GM12878 (cell line): ENCODE results near the gene FBXL5.

Experiments used
- CTCF ChIP-seq, 3 experiments: IDR thresholded peaks in 2 of 3; conservative IDR thresholded peaks in 1 of 3; 2 replicates each; pipeline ENCODE4 v1.5.1; 2011; ENCODE audit warnings: low read depth in 3 of 3, low read length in 3 of 3, mild to moderate bottlenecking in 3 of 3, control low read depth in 2 of 3, moderate library complexity in 2 of 3, inconsistent platforms in 1 of 3, mixed read lengths in 1 of 3; ENCODE audit not compliant: control insufficient read depth in 2 of 3, insufficient read depth in 1 of 3; ENCODE audit errors: extremely low read depth in 1 of 3
- ELK1 ChIP-seq: IDR thresholded peaks from 2 replicates; pipeline ENCODE4 v1.6.1; 2012; ENCODE audit warnings: low read depth, low read length, improper control_type of control experiment
- EZH2 ChIP-seq: IDR thresholded peaks from 2 replicates; pipeline ENCODE4 v1.6.1; 2012; ENCODE audit warnings: low read depth, mild to moderate bottlenecking, control low read depth, inconsistent platforms, low read length, borderline replicate concordance; ENCODE audit not compliant: control insufficient read depth
- FOS ChIP-seq: IDR thresholded peaks from 3 replicates; pipeline ENCODE4 v1.6.1; 2011; ENCODE audit warnings: borderline replicate concordance; ENCODE audit not compliant: insufficient read length; ENCODE audit errors: extremely low read depth
- GABPA ChIP-seq: IDR thresholded peaks from 2 replicates; pipeline ENCODE4 v1.6.1; 2014; ENCODE audit warnings: antibody characterized with exemption, low read depth, mild to moderate bottlenecking, inconsistent platforms
- HCFC1 ChIP-seq: fragments of 150-350 bp; IDR thresholded peaks from 2 replicates; pipeline ENCODE4 v1.6.1; 2014; ENCODE audit warnings: low read length
- MLLT1 ChIP-seq: fragments of 450-650 bp; IDR thresholded peaks from 2 replicates; pipeline ENCODE4 v1.6.1; 2016; ENCODE audit warnings: mild to moderate bottlenecking
- POLR2A ChIP-seq: IDR thresholded peaks from 2 replicates; pipeline ENCODE4 v1.6.1; 2011; ENCODE audit warnings: low read depth, mild to moderate bottlenecking, low read length
- POLR2AphosphoS5 ChIP-seq: IDR thresholded peaks from 2 replicates; pipeline ENCODE4 v1.6.1; 2011; ENCODE audit warnings: mild to moderate bottlenecking, low read length, inconsistent platforms
- SIX5 ChIP-seq: IDR thresholded peaks from 2 replicates; pipeline ENCODE4 v1.6.1; 2011; ENCODE audit warnings: mild to moderate bottlenecking, low read depth, low read length, moderate library complexity; ENCODE audit not compliant: severe bottlenecking
- TCF7 ChIP-seq: IDR thresholded peaks from 2 replicates; pipeline ENCODE4 v1.6.1; 2014; ENCODE audit warnings: antibody characterized with exemption, borderline replicate concordance
- ZBED1 ChIP-seq: IDR thresholded peaks from 2 replicates; pipeline ENCODE4 v1.6.1; 2016; ENCODE audit warnings: borderline replicate concordance
- ZNF24 ChIP-seq: fragments of 450-650 bp; IDR thresholded peaks from 2 replicates; pipeline ENCODE4 v1.6.1; 2017; ENCODE audit warnings: antibody characterized with exemption, mild to moderate bottlenecking

GRCh38 chr4:15577508-15577907 is 77.6 kb downstream of the FBXL5 start:
- TF ChIP-seq GABPA (no peak), ELK1 (no peak), TCF7 (no peak), ZNF24 (no peak), CTCF (IDR thresholded peaks at IDR 0.05 in 2 of 3, conservative IDR thresholded peaks at IDR 0.05 in 1 of 3; ENCODE audit: control insufficient read depth in 2 of 3, extremely low read depth in 1 of 3, insufficient read depth in 1 of 3, low read depth in 3 of 3, low read length in 3 of 3) (no peak), EZH2 (no peak), SIX5 (no peak), HCFC1 (no peak), POLR2AphosphoS5 (no peak), POLR2A (no peak), ZBED1 (no peak), MLLT1 (no peak), FOS (no peak)
